GM18867 (cell line): ENCODE results near the gene PRKCZ.

Source experiments
- ATAC-seq: cut with Tn5 transposase; IDR thresholded peaks from one replicate; pipeline ENCODE4 v1.9.1; 2021; ENCODE audit warnings: mild to moderate bottlenecking, moderate library complexity; ENCODE audit not compliant: unreplicated experiment

The PRKCZ gene

DNA sequence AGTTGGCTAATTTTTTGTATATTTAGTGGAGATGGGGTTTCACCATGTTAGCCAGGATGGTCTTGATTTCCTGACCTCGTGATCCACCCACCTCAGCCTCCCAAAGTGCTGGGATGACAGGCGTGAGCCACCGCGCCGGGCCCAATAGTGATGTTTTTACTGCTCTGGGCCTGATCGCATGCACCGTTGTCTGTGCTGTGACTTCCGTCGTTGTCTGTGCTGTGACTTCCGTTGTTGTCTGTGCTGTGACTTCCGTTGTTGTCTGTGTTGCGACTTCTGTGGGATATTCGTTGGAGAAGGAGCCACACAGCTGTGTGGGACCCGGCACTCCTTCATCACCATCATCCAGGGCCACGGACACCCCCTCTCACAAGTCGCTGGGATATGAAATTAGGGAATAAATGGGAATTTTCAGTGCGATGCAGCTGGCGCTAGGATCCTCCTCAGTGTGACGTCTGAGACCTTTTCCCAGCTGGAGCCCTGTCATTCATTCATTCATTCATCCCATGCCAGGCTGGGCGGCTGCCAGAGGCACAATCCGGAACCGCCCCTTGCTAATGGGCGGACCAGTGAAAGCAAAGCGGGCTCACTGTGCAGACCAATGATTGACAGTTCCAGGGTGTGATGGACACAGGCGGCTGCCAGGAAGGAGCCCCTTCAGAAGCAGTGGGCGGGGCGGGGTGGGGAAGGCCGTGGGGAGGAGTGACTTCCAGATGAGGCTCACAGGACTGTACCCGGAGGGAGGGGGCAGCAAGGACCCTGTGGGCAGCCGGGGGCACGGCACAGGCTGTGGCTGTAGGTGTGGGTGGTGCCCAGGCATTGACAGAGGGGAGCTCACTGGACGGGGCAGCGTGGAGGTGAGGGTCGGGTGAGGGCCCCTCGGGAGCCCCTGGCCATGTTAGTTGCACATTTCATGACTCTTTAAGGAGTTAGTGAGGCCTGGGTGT, 48.9 kb downstream of the PRKCZ start:
- no peak for ATAC-seq

GRCh38 chr1:2099886-2100779, 49.9 kb downstream of the PRKCZ start:
- ATAC-seq: no peak

GRCh38 chr1:2100780-2101108, 50.5 kb downstream of the PRKCZ start:
- ATAC-seq: no peak

DNA sequence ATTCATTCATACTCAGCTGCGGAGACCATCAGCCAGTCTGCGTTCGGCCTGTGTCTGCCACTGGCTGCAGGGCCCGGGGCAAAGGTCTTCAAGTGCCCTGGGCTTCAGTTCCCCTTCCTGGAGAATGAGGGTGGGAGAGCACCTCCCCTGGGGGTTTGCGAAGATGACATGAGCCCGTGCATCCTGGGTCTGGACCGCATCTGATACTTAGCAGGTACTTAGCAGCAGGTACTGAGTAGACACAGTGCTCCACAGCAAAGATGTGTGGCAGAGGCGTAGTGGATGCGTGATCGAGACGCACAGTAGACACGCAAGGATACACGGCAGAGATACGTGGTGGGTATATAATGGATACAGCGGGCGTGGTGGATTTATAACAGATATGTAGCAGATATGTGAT, 51.3 kb downstream of the PRKCZ start:
- ATAC-seq: no peak

- no peak for ATAC-seq
Measured at GRCh38 chr1:2101946-2102345, 51.7 kb downstream of the PRKCZ start.

DNA sequence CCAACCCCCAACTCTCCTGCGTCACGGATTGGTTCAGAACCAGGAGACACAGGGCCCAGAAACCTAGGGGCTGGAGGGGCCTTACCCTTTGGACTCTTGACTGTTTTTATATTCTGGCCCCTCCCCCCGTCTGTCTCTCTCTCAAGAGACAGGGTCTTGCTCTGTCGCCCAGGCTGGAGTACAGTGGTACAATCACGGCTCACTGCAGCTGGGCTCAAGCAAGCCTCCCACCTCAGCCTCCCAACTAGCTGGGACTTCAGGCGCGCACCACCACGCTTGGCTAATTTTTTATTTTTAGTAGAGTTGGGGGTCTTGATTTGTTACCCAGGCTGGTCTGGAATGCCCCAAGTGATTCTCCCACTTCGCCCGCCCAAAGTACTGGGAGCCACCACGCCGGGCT, 52.5 kb downstream of the PRKCZ start:
- no peak for ATAC-seq

DNA sequence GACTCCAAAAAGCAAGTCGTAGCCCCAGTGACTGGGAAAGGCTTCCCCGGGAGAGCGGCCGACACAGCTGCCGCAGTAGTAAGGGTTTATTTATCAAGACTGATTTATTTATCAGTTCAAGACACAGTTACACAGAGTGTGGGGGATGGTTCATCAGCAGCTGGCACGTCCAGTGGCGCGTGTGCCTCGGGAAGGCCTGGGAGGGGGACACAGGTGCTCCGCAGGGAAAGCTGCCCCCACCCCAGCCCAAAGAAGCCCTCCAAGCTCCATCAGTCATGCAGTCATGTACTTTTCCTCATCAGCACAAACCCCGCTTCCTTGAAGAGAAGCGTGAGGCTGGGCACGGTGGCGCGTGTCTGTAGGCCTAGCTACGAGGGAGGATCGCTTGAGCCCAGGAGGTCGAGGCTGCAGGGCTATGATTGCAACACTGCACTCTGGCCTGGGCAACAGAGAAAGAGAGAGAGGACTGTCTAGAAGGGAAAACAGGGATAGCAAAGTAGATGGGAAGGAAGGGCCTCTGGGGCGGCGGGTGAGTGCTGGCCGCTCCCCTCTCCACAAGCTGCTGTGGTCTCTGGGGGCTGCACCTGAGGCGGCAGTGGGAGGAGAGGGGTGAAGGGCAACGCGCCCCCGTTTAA, 53.2 kb downstream of the PRKCZ start:
- no peak for ATAC-seq

GRCh38 chr1:2103901-2104590, 53.8 kb downstream of the PRKCZ start:
- no peak for ATAC-seq

- no peak for ATAC-seq
Measured at GRCh38 chr1:2104621-2105427, 54.6 kb downstream of the PRKCZ start.

DNA sequence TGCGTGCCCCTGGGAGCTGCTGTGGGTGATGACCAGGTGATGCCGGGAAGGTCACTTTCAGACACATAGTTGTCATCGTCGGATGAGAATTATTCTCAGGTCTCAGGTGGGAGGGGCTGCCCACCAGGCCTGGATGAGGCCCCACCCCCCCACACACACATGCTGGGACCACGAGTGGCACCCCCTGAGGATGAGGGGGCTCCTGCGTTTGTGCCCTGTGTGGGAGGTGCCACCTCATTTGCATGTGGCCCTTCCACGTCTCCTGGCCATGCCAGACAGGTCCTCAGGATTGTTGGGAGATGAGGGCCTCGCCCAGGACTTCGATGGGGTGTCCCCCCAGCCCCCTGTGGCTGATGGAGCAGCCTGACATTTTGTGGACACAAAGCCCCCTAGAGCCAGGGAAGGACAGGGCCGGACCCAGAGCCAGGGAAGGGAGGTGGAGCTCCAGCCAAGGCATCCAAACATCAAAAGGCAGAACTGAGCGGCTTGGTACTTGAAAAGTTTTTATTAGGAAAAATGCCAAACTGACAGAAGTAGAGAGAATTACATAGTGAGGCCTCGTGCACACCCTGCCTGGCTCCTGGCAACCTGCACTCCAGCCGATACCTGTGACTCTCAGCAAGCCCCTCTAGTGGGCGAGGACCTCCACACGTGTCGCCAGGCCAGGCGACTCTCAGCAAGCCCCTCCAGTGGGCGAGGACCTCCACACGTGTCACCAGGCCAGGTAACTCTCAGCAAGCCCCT, 55.7 kb downstream of the PRKCZ start:
- no peak for ATAC-seq

DNA sequence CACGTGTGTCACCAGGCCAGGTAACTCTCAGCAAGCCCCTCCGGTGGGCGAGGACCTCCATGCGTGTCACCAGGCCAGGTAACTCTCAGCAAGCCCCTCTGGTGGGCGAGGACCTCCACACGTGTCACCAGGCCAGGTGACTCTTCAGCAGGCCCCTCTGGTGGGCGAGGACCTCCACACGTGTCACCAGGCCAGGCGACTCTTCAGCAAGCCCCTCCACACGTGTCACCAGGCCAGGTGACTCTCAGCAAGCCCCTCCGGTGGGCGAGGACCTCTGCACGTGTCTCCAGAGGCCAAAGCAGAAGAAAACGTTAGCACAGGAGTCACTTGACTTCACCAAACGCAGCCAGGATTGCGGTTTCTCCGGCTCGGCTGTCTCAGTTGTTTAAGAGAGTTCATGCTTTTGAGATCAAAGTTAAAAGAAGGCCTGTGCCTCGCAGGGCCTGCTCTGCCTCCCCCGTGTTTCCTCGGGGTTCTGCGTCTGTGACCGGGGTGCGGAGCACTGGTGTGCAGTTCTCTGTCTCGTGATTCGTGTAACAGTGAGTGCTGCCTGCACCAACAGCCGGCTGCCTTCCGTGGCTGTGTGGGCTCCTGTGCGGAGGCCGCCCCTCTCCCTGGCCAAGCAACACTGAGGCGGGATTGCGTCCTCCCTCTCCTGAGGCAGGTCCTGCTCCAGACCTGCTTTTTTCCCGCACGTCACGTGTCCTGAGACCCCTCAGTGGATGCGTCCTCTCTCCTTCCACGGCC, 56.6 kb downstream of the PRKCZ start:
- no peak for ATAC-seq

DNA sequence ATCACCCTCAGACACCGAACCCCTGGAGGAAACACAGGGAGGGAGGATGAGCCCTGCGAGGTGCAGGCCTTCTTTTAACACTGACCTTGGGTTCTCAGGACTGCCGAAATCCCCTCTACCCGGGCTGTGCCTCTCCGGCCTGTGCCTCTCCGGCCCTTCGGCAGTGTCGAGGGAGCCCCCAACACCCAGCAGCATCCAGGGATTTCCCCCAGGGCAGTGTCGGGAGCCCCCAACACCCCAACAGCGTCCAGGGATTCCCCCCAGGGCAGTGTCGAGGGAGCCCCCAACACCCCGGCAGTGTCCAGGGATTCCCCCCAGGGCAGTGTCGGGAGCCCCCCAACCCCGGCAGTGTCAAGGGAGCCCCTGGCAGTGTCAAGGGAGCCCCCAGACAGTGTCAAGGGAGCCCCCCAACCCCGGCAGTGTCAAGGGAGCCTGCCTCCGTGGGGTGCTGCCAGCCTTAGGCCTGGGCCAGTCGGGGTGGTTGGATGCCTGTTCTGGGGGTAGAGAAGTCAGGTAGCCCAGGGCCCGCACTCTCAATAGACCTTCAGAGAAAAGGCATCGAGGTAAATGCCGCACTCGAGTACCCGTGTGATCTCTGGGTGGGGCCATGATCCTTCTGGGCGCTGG, 57.5 kb downstream of the PRKCZ start:
- ATAC-seq: no peak

GRCh38 chr1:2108213-2108876, 58.1 kb downstream of the PRKCZ start:
- ATAC-seq: no peak

DNA sequence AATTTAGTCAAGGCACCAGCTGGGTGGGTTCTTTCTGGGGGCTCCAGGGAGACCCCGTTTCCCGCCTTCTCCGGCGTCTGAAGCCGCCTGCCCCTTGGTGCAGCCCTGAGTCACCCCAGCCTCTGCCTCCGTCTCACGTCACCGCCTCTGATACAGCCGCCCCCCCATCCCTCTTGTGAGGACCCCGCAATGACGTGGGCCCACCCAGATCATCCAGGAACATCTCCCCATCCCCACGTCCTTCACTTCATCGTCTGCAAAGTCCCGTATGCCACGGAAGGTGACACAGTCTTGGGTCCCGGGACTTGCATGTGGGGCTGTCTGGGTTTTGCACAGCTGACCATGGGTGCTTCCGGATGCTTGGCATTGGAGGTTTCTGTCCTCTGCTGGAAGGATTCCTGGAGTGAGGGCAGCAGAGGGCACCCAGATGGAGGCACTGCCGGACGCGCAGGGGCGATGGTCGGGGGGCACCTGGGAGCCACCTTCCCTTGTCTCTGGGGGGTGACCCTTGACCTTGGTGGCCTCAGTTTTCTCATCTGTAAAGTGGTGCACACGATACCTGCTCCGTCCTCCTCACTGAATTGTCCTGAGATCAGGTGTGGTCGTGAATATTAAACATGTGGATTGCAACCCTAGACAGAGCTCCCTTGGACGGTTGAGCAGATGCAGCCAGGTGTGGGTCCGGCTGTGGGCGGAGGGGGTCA, 58.8 kb downstream of the PRKCZ start:
- no peak for ATAC-seq

GRCh38 chr1:2109581-2110021, 59.4 kb downstream of the PRKCZ start:
- ATAC-seq: no peak

DNA sequence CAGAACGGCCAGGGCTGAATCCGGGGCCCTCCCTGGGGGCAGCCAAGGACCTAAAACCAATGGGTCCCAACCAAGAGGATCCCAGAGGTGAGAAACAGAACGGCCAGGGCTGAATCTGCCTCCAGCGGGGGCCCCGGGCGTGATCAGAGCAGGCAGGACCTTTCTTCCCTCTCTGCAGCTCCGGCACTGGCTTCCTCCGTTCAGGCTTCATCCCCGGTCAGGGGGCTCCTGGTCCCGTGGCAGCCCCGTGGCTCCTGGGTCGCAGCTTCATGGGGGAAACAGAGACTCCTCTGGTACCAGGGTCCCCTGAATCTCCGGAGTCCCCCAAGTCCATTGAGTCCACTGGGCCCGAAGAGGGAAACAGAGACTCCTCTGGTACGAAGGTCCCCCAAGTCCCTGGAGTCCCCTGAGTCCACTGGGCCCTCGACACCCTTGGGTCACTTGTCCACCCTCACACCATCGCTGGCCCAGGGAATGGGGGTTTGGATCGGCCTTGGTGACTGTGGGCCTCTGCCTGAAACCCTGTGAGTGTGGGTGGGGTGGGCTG, 60.1 kb downstream of the PRKCZ start:
- ATAC-seq: no peak
